ENCODE results near the gene HSD11B1.
"Not testable (repeated sequence)": the region's sequence is repeated elsewhere in the genome, so short reads cannot be mapped to it uniquely, and the experiment has no call there.

The HSD11B1 gene

GRCh38 chr1:209691237-209691636, 13.4 kb upstream of the HSD11B1 start:
- FAIRE-seq, result no peak
- no peak for DNase-seq (ENCODE audit: low spot score)

GRCh38 chr1:209692296-209692695, 12.3 kb upstream of the HSD11B1 start:
- DNase-seq (ENCODE audit: low spot score) (no peak), FAIRE-seq (no peak)

- FAIRE-seq (no peak), DNase-seq (ENCODE audit: low spot score) (peak; percentile 76)
Observed at GRCh38 chr1:209692745-209693504, 11.7 kb upstream of the HSD11B1 start.

GRCh38 chr1:209696673-209697072, 8.0 kb upstream of the HSD11B1 start:
- no peak for FAIRE-seq

GRCh38 chr1:209697126-209697525, 7.5 kb upstream of the HSD11B1 start:
- DNase-seq (ENCODE audit: low spot score) (no peak), FAIRE-seq (no peak)

More at GRCh38 chr1:209696673-209697072, 8.0 kb upstream of the HSD11B1 start:
- DNase-seq (ENCODE audit: low spot score), result no peak

GRCh38 chr1:209700686-209701085, 4.0 kb upstream of the HSD11B1 start:
- not testable (repeated sequence) for DNase-seq (ENCODE audit: low spot score); FAIRE-seq

GRCh38 chr1:209702832-209703231, 1.8 kb upstream of the HSD11B1 start:
- no peak for FAIRE-seq
- DNase-seq (ENCODE audit: low spot score), result no peak

- FAIRE-seq (no peak), DNase-seq (ENCODE audit: low spot score) (no peak)
Observed at GRCh38 chr1:209703834-209704504, 677 bp upstream of the HSD11B1 start.

GRCh38 chr1:209705033-209705598, 470 bp downstream of the HSD11B1 start:
- FAIRE-seq, result no peak

GRCh38 chr1:209706622-209707021, 2.0 kb downstream of the HSD11B1 start:
- DNase-seq (ENCODE audit: low spot score) (no peak), FAIRE-seq (no peak)

More at GRCh38 chr1:209705033-209705598, 470 bp downstream of the HSD11B1 start:
- no peak for DNase-seq (ENCODE audit: low spot score)

GRCh38 chr1:209707308-209707707, 2.7 kb downstream of the HSD11B1 start:
- DNase-seq (ENCODE audit: low spot score), result no peak
- FAIRE-seq, result no peak

- no peak for FAIRE-seq
- no peak for DNase-seq (ENCODE audit: low spot score)
Observed at GRCh38 chr1:209708297-209708696, 3.7 kb downstream of the HSD11B1 start.

GRCh38 chr1:209710093-209710492, 5.4 kb downstream of the HSD11B1 start:
- no peak for DNase-seq (ENCODE audit: low spot score)
- no peak for FAIRE-seq

GRCh38 chr1:209710847-209711246, 6.2 kb downstream of the HSD11B1 start:
- no peak for FAIRE-seq
- no peak for DNase-seq (ENCODE audit: low spot score)

GRCh38 chr1:209714338-209714737, 9.7 kb downstream of the HSD11B1 start:
- no peak for FAIRE-seq
- no peak for DNase-seq (ENCODE audit: low spot score)

GRCh38 chr1:209715314-209715713, 10.7 kb downstream of the HSD11B1 start:
- DNase-seq (ENCODE audit: low spot score), result no peak
- FAIRE-seq, result no peak

GRCh38 chr1:209717818-209718217, 13.2 kb downstream of the HSD11B1 start:
- FAIRE-seq, result no peak
- no peak for DNase-seq (ENCODE audit: low spot score)

GRCh38 chr1:209720326-209720725, 15.7 kb downstream of the HSD11B1 start:
- FAIRE-seq (no peak), DNase-seq (ENCODE audit: low spot score) (no peak)

GRCh38 chr1:209720826-209721225, 16.2 kb downstream of the HSD11B1 start:
- FAIRE-seq, result no peak

GRCh38 chr1:209721323-209721722, 16.7 kb downstream of the HSD11B1 start:
- FAIRE-seq (no peak), DNase-seq (ENCODE audit: low spot score) (no peak)

More at GRCh38 chr1:209720826-209721225, 16.2 kb downstream of the HSD11B1 start:
- no peak for DNase-seq (ENCODE audit: low spot score)

GRCh38 chr1:209723265-209723664, 18.6 kb downstream of the HSD11B1 start:
- DNase-seq (ENCODE audit: low spot score) (no peak), FAIRE-seq (no peak)

Measured in urothelium cell line (cell line).